ENCODE data around the gene CHST5. TPM values are rescaled to one million over a fixed set of nuclear protein-coding genes. Genes with fewer than 3 reads are reported as not detected.

Gene CHST5
- total and polyA plus RNA-seq, 2 of the 13 experiments (the other 11 are each of a cell fraction or from before 2014, with no cell fraction given), result 0.05 TPM; not detected in 1

GRCh38 chr16:75566040-75566757, 30.3 kb upstream of the CHST5 start, which contains the start of gene GABARAPL2 (continued):
- TF ChIP-seq NFKB2 (CRISPR knock-in tag; IDR thresholded peaks at IDR 0.05; ENCODE audit: borderline replicate concordance) (peak; percentile 67; the same call in 1 of the 2 replicates), PTBP1 (IDR thresholded peaks at IDR 0.05; ENCODE audit: low read depth, low read length, poor library complexity, severe bottlenecking) (no peak), CERS6 (CRISPR knock-in tag; IDR thresholded peaks at IDR 0.05) (0 out of 2 replicates have a peak, but pooled peaks have one; percentile 11), DRAP1 (CRISPR knock-in tag; IDR thresholded peaks at IDR 0.05) (peak; percentile 90), ZNF747 (CRISPR knock-in tag; IDR thresholded peaks at IDR 0.05; ENCODE audit: borderline replicate concordance) (peak; percentile 80; the same call in 1 of the 2 replicates), HNF4A (CRISPR knock-in tag; IDR thresholded peaks at IDR 0.05) (0 out of 2 replicates have a peak, but pooled peaks have one; percentile 5), ZNF260 (CRISPR knock-in tag; IDR thresholded peaks at IDR 0.05; ENCODE audit: borderline replicate concordance, low read depth) (0 out of 2 replicates have a peak, but pooled peaks have one; percentile 58), ETS1 (CRISPR knock-in tag; IDR thresholded peaks at IDR 0.05) (0 out of 2 replicates have a peak, but pooled peaks have one; percentile 19), KDM5A (IDR thresholded peaks at IDR 0.05; ENCODE audit: borderline replicate concordance, low read length) (peak; percentile 87), TGIF2 (CRISPR knock-in tag; IDR thresholded peaks at IDR 0.05) (no peak), ZNF124 (CRISPR knock-in tag; IDR thresholded peaks at IDR 0.05) (peak; percentile 49; the same call in 1 of the 2 replicates), ZNF792 (CRISPR knock-in tag; IDR thresholded peaks at IDR 0.05) (peak; percentile 25; the same call in 1 of the 2 replicates), ELF4 (CRISPR knock-in tag; IDR thresholded peaks at IDR 0.05; ENCODE audit: borderline replicate concordance) (peak; percentile 73; the same call in 1 of the 2 replicates), ZFP90 (CRISPR knock-in tag; IDR thresholded peaks at IDR 0.05; ENCODE audit: borderline replicate concordance) (peak; percentile 67; the same call in 1 of the 2 replicates), ZNF556 (CRISPR knock-in tag; IDR thresholded peaks at IDR 0.05; ENCODE audit: borderline replicate concordance) (peak; percentile 92; the same call in 1 of the 2 replicates), KLF12 (CRISPR knock-in tag; IDR thresholded peaks at IDR 0.05; ENCODE audit: borderline replicate concordance) (peak; percentile 93), MNT (IDR thresholded peaks at IDR 0.05) (peak; percentile 9; the same call in 1 of the 2 replicates), SKI (IDR thresholded peaks at IDR 0.05; ENCODE audit: partially characterized antibody) (peak; percentile 6), ASH2L (IDR thresholded peaks at IDR 0.05; ENCODE audit: insufficient read length, low read depth, low read length) (peak; percentile 94), ZBTB38 (CRISPR knock-in tag; IDR thresholded peaks at IDR 0.05) (peak; percentile 31; the same call in 1 of the 2 replicates), ZNF513 (CRISPR knock-in tag; conservative IDR thresholded peaks at IDR 0.05) (no peak), GTF2F1 (IDR thresholded peaks at IDR 0.05; ENCODE audit: low read length) (no peak), ZNF263 (CRISPR knock-in tag; IDR thresholded peaks at IDR 0.05) (peak; percentile 46; the same call in 1 of the 2 replicates), CEBPB (IDR thresholded peaks at IDR 0.05; ENCODE audit: borderline replicate concordance, low read depth, low read length) (no peak), POLR2A (IDR thresholded peaks at IDR 0.05; ENCODE audit: insufficient read depth in 1 of 2, low read depth in 2 of 2, low read length in 2 of 2) (peak; percentile 16 to 81; a peak in 2 of 4 replicates)

All from HepG2 (cell line).